GM21423 (cell line): ENCODE results near the gene CSNK1A1L.

Experiments
- ATAC-seq: cut with Tn5 transposase; IDR thresholded peaks from one replicate; pipeline ENCODE4 v1.9.1; 2021; ENCODE audit warnings: mild to moderate bottlenecking, moderate library complexity; ENCODE audit not compliant: unreplicated experiment

Gene CSNK1A1L

GRCh38 chr13:37105251-37105714 is at the start of gene CSNK1A1L:
CSNK1A1L (minus strand) TSS chr13:37105664; CDS start chr13:37105256, 408 bp downstream.
- ATAC-seq, result no peak

DNA sequence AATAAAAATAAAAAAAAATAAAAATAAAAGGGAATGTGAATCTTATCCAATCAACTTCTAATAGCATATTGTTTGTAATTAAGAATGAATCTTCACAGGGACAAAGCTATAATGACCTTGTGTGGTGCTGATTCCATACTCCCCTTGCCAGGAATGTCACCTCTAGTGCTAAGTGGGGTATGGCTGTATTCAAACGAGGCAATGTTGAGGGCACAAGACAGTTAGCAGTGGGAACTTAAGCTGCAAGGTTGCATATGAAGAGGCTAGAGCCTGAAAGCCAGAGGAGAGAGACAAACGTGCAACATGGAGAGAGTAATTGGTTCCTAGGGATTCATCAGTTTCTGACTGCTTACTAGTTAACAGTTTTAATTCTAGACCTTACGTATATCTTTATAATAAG is 43.9 kb upstream of the CSNK1A1L start:
- no peak for ATAC-seq

- ATAC-seq, result no peak
Measured at GRCh38 chr13:37148501-37148900, 43.0 kb upstream of the CSNK1A1L start.

- ATAC-seq, result no peak
Measured at GRCh38 chr13:37144661-37145060, 39.2 kb upstream of the CSNK1A1L start.

- ATAC-seq, result no peak
Measured at GRCh38 chr13:37143911-37144310, 38.4 kb upstream of the CSNK1A1L start.

DNA sequence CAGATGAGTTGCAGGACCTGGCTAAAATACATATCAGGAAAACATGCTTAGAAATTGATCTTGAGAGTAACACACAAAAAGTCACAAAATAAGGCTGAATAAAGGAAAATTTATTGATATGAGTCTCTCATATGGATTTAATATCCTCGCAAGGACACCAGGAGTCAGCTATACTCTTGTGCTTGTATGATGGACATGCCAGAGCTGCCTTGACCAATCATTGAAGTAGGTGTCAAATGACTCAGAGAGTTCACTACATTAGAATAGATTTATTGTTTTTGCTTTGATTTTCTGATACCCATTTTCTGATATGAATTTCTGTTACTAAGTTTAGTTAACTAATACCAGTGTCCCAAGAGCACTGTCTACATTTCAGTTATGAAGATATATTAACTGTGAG is 37.4 kb upstream of the CSNK1A1L start:
- ATAC-seq, result no peak

GRCh38 chr13:37141011-37141410 is 35.5 kb upstream of the CSNK1A1L start:
- no peak for ATAC-seq

GRCh38 chr13:37139356-37139755 is 33.9 kb upstream of the CSNK1A1L start:
- ATAC-seq, result no peak

GRCh38 chr13:37138926-37139325 is 33.5 kb upstream of the CSNK1A1L start:
- ATAC-seq, result no peak

DNA sequence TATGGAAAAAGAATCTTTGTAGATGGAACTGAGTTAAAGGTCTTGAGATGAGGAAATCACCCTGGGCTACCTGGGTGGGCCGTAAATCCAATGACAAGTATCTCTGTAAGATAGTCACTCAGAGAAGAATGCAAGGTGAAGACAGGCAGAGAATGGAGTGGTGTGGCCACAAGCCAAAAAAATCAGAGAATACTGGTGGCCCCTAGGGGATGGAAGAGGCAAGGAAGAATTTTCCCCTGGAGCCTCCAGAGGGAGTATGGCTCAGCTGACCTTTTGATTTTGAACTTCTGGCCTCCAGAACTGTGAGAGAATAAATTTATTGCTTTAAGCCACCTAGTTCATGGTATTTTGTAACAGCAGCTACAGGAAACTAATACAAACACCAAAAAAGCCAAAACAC is 32.7 kb upstream of the CSNK1A1L start:
- no peak for ATAC-seq

DNA sequence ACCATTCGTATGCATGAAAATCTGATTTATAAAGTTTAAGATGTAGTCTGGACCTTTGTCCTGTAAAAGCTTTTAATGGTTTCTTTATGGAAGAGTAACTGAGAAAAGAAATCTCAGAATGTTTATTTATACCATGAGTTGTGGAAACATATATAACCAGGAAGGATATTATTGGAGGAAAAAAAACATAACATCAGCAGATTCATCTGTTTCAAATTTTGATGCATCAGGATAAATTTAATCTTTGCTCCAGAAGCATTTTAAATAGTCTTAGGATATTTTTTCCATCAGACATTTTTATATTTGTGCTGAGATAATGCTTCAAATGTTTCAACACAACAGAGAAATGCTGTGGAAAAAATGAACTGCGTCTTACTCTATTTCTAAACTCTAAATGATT is 31.2 kb upstream of the CSNK1A1L start:
- ATAC-seq, result no peak

- no peak for ATAC-seq
Measured at GRCh38 chr13:37136187-37136586, 30.7 kb upstream of the CSNK1A1L start.

DNA sequence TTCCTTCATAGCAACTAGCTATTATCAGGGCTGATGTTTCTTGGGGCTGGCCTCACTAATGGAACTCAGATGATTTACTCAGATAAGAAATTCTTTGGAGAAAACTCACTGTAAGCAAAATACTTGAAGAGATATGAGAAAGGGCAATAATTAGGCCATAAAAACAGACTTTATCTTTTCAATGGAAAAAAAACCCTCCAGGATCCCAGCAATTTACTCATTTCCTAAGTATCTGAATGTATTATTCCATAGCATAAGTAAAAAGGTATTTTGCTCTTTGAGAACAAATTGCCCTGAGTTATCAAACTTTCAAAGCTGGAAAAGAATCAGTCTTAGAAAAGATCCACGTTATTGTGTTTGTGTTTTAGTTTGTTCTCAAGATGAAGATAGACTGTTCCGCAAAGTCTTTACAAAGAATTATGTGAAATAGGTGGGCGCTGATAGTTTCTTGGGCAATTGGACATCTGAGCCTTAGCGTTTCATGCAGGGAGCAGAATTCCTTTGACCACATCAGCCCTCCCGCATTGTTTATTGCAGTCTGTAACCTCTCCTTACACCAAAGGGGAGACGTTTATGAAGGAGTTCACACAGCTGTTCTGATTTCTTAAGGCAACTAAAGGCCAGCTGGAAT is 29.1 kb upstream of the CSNK1A1L start:
- ATAC-seq, result no peak

- no peak for ATAC-seq
Measured at GRCh38 chr13:37132211-37132610, 26.7 kb upstream of the CSNK1A1L start.

DNA sequence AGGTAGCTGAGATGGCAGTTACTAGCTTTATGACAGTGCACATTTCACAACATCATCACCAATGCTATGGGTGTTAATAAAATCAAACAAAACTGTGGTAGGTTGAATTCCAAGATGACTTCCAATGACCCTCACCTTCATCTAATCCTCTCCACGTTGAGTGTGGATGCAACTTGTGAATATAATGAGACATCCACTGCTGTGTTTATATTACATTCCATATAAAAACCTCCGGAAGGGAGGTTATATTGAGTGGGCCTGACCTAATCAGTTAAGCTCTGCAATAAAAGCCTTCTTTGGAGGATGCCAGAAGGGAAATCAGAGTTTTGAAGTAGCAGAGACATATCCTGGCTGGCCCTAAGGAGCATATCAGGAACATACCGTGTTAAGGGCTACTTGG is 25.6 kb upstream of the CSNK1A1L start:
- ATAC-seq, result no peak

- ATAC-seq, result no peak
Measured at GRCh38 chr13:37129866-37130265, 24.4 kb upstream of the CSNK1A1L start.

DNA sequence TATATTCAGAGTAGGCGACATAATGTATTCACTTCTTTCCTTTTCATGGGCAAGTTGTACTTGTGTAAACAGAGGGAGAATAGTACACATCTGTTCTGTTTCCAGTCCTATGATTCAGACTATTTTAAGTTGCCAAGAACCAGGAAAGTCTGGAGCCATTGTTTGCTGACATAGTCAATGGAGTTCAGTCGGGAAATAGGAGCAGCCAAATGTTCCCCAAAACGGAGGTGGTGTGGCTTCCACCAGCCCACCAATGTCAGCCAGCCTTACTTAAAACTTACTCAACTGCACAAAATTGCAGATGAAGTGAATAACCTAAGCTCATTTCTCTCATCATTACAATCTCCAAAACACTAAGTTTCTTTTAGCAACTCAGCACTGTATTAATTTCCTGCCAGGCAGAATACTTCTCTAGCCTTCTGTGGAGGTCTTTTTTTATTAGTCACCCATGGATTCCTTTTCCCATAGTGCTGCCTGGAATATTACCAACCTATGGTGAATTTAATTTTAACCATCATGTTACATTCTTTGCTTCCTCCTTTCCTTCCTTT is 22.3 kb upstream of the CSNK1A1L start:
- no peak for ATAC-seq

DNA sequence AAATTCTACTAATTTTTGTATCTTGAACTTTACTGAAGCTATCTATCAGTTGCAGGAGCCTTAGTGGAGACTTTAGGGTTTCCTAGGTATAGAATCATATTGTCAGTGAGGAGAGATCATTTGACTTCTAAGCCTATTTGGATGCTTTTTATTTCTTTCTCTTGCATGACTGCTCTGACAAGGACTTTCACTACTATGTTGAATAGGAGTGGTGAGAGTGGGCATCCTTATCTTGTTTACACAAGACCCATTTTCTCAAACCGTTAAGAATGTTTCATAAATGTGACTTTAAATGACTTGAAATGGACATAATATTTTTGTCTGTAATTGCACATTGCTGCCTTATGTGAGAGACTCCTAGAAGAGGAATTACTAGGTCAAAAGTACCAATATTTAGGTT is 17.9 kb upstream of the CSNK1A1L start:
- ATAC-seq, result no peak

DNA sequence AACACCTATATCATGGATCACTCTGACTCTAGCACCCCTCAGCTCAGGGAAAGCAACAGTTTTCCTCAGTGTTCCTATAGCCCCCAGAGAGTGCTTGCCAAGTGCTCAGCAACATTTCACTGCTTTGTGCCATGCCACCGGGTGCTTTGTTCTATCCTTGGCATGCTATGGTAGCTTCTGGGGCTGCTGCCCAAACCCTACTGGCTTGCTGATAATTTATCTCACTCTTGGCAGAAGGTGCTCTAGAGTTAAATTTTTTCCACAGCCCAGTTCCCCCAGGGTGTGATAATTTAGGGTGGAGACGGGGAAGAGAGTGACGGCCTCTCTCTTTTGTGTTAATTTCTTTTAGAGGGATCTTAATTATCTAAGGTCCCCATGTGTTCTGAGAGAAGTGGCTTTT is 12.6 kb upstream of the CSNK1A1L start:
- ATAC-seq, result no peak

DNA sequence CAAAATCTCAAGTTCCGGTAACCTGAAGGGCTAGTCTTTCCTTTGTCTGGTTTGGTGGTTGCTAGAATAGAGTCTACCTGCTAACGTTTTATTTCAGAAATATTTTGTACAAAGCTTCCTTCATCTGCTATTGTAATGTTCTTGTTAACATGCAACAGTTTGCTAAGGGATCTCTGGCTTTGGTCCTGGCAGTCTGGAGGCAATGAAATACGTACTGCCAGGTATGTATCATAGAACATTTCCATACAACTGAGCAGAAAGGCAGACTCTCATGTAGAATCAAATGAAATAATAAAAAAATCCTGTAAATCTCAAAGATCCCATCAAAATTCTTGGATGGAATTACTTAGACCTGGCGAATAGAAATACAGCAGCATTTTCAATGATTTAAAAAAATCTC is 8.8 kb upstream of the CSNK1A1L start:
- no peak for ATAC-seq

- no peak for ATAC-seq
Measured at GRCh38 chr13:37113534-37113933, 8.1 kb upstream of the CSNK1A1L start.

DNA sequence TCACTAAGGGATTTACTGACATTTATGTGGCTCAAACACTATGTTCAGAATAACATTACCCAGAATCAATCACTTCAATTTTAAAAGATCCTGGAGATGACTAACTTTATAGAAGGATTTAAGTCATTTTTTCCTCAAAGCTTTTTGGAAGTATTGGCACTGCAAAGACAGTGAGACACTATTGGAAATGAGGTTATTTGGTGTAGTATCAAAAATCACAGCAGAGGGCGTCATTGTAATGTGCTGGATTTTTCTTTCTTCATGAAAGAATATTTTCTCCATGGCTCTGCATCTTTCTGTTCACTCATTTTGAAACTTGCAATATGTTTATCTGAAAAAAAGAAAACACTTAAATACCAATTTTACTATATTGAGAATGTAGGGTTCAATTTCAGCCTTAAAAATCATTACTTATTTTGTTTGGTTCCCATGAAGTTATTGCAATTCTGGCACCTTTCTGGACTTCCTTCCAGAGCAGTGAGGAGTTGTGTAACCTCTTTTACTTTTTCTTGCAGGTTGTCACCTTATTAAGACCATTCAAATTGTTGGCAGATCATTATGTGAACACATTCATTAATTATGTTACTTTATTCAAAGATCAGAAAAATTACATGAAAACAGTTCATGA is 3.7 kb upstream of the CSNK1A1L start:
- ATAC-seq, result no peak

DNA sequence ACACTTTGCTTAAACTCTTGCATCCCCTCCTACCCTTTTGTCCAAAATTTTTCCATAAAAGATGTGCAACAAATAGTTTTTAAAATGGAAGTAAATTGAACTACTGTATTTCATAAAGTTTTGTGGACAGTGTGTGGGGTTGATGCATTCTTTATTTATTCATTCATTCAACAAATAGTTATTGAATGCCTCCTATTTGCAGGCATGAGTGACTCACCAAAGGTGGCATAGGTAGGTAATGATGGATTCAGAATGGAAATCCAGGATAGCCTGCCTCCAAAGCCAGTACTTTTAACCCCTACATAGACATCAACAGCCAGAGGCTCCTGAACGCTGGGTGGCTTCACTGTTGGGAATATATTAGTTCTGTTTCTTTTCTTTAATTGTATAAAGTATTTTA is 2.4 kb upstream of the CSNK1A1L start:
- no peak for ATAC-seq
